GM18861 (cell line): ENCODE measurements around the gene GPR39.
"Not testable (repeated sequence)": the region's sequence is repeated elsewhere in the genome, so short reads cannot be mapped to it uniquely, and the experiment has no call there.

Experiments
- ATAC-seq: cut with Tn5 transposase; IDR thresholded peaks from one replicate; pipeline ENCODE4 v1.9.1; 2021; ENCODE audit not compliant: unreplicated experiment

Gene GPR39

GRCh38 chr2:132488491-132488890, 71.9 kb downstream of the GPR39 start:
- no peak for ATAC-seq

GRCh38 chr2:132489150-132489549, 72.5 kb downstream of the GPR39 start:
- ATAC-seq = no peak

GRCh38 chr2:132495881-132496280, 79.3 kb downstream of the GPR39 start:
- ATAC-seq = no peak

GRCh38 chr2:132496555-132496954, 80.0 kb downstream of the GPR39 start:
- ATAC-seq = no peak

GRCh38 chr2:132497591-132497990, 81.0 kb downstream of the GPR39 start:
- no peak for ATAC-seq

GRCh38 chr2:132503701-132504100, 87.1 kb downstream of the GPR39 start:
- no peak for ATAC-seq

- ATAC-seq = no peak
These were observed 98.4 kb downstream of the GPR39 start for GRCh38 chr2:132515010-132515409.

GRCh38 chr2:132517386-132517785, 100.8 kb downstream of the GPR39 start:
- ATAC-seq = no peak

GRCh38 chr2:132518302-132518701, 101.7 kb downstream of the GPR39 start:
- ATAC-seq = no peak

- ATAC-seq = no peak
These were observed 103.0 kb downstream of the GPR39 start for GRCh38 chr2:132519566-132519965.

GRCh38 chr2:132521341-132521740, 104.7 kb downstream of the GPR39 start:
- no peak for ATAC-seq

- ATAC-seq = no peak
These were observed 106.3 kb downstream of the GPR39 start for GRCh38 chr2:132522901-132523300.

GRCh38 chr2:132537061-132537460, 120.5 kb downstream of the GPR39 start:
- not testable (repeated sequence) for ATAC-seq

GRCh38 chr2:132538331-132538855, 121.8 kb downstream of the GPR39 start:
- no peak for ATAC-seq

- no peak for ATAC-seq
These were observed 123.6 kb downstream of the GPR39 start for GRCh38 chr2:132540166-132540565.

GRCh38 chr2:132542953-132543569, 126.5 kb downstream of the GPR39 start:
- ATAC-seq = no peak

- ATAC-seq = no peak
These were observed 127.5 kb downstream of the GPR39 start for GRCh38 chr2:132544006-132544630.

- ATAC-seq = no peak
These were observed 130.6 kb downstream of the GPR39 start for GRCh38 chr2:132547090-132547687.

GRCh38 chr2:132549935-132550670, 133.5 kb downstream of the GPR39 start:
- no peak for ATAC-seq

- no peak for ATAC-seq
These were observed 134.3 kb downstream of the GPR39 start for GRCh38 chr2:132550946-132551345.

- ATAC-seq = no peak
These were observed 141.1 kb downstream of the GPR39 start for GRCh38 chr2:132557694-132558093.

GRCh38 chr2:132559326-132559725, 142.7 kb downstream of the GPR39 start:
- ATAC-seq = no peak
